ENCODE results near the gene TIMP4.
A peak's percentile ranks its signal among the peaks of the same experiment; 100 is the strongest.

TIMP4 gene

GRCh38 chr3:12147049-12147780 is 11.5 kb downstream of the TIMP4 start:
- DNase-seq (ENCODE audit: low read depth, low spot score): no peak

DNA sequence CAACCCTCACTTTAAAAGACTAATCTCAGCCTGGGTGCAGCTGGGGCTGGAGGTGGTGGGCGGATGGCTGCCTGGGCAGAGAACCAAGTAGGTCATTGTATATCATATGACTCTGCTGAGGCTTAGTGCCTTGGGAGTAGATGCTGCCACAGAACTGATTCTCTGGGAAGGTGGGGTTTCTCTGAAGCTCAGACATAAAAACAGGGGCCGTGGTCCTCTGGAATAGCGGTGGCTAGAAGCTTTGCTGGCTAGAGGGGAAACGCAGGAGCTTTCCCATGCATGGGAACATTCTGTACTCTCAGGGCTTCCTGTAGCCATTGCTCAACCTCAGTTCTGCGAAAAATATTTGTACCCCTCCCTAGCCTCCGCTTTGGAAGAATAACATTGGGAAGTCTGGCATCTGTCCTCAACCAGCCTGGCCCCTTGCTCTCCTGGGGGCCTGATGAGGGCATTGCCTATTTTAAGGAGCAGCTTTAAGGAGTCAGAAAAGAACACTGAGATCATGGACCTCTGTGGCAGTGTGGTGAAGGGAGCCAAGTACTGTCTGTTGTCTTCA is 14.7 kb downstream of the TIMP4 start:
- peak; percentile 44 for DNase-seq (ENCODE audit: low read depth, low spot score)

DNA sequence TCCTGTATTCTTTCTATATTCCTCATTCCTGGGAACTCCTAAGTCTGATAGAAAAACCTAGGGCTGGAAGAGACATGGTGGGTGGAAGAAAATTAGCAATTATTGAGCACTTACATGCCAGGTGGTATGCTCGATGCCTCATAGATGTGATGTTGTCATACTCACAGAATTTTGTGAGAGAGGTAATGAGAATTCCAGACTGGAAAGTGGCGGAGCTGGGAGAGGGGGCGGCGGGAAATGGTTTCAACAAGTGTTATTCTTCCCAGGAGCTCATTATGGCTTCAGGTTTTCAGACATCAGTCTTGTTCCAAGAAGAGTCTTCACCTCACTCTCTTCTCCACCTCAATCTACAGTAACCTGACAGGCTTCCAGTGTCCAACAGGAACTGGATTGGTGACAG is 16.2 kb downstream of the TIMP4 start:
- no peak for DNase-seq (ENCODE audit: low read depth, low spot score)

- DNase-seq (ENCODE audit: low read depth, low spot score): no peak
Observed at GRCh38 chr3:12141350-12141749, 17.4 kb downstream of the TIMP4 start.

DNA sequence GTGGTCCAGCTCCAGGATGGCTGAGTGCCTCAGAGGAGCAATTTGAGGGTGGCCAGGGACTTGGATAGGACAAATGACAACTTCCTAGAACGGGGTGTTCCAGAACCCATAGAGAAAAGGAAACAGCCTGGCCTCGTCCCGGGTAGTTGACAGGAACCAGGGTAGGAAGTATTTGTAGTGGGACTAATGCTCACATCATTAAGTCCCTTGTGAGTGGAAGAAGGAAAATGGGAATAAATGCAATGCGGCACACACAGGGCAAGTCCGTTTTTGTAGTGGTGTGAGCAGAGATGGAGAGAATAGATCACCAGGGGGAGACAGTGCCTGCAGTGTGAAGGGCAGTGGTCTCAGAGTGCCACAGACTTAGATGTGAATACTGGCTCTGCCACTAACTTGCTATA is 19.6 kb downstream of the TIMP4 start:
- peak; percentile 79 for DNase-seq (ENCODE audit: low read depth, low spot score)

DNA sequence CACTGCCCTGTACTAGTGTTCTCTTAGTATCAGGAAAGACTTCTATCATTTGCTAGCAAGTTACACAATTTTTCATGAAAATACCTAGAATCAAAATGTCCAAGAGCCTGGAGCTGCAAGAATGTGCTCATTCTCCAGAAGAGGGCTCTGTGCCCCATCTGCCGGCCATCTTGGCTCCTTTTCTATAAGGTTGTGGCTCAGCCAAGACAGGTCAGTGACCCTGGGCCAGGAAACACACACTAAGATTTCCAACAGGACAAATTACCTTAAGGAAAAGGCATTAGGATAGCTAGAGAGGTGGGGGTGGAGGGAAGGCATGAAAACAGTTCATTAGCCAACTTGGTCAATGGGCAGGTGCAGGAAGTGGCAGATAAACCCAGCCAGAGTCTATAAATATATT is 20.7 kb downstream of the TIMP4 start:
- DNase-seq (ENCODE audit: low read depth, low spot score): peak; percentile 34

GRCh38 chr3:12136371-12136770 is 22.3 kb downstream of the TIMP4 start:
- no peak for DNase-seq (ENCODE audit: low read depth, low spot score)

DNA sequence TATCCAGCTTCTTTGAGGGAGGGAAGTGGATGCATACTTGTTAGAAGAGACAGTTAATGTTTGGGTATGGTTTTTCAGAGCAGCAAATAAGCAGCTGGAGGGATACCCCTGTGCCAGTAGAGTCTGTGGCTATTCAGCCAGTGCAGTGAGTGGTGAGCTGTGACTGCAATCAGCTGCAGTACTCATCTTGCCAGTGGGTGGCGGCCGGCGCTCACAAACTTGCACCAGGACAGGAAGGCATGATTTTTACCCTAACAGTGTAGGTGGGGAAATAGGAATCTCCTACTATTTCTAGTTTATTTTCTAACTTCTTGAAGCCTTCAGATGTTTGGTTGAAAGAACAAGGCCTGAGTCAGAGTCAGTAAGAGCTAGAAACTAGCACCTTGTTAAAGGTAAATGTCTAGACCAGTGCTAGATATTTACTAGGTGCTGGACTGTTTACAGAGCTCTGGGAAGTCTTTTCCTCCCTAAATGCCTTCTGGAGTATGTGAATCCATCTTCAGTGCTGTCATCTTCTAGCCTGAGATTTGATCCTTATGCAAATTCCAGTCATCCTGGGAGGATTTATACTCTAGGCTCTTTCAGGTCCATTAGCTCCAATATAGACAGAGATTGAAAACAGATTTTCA is 23.6 kb downstream of the TIMP4 start:
- peak; percentile 84 for DNase-seq (ENCODE audit: low read depth, low spot score)

DNA sequence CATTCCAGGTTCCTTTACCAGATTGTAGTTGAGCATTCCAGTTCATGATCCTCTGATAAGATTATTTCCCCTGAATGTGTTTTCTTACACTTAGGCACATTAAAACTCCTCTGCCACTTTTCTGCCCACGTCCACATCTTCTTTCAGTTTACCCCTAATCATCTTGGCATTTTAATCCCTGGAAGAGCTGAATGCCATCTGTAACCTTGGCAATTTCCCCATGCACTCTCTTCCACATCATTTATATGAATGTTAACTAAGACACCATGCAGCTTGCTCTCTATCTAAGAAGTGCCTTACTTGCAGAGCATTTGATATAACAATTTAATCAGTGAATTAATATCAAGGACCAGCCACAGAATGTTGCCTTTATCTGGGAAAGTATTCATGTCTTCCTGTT is 25.8 kb downstream of the TIMP4 start:
- no peak for DNase-seq (ENCODE audit: low read depth, low spot score)

DNA sequence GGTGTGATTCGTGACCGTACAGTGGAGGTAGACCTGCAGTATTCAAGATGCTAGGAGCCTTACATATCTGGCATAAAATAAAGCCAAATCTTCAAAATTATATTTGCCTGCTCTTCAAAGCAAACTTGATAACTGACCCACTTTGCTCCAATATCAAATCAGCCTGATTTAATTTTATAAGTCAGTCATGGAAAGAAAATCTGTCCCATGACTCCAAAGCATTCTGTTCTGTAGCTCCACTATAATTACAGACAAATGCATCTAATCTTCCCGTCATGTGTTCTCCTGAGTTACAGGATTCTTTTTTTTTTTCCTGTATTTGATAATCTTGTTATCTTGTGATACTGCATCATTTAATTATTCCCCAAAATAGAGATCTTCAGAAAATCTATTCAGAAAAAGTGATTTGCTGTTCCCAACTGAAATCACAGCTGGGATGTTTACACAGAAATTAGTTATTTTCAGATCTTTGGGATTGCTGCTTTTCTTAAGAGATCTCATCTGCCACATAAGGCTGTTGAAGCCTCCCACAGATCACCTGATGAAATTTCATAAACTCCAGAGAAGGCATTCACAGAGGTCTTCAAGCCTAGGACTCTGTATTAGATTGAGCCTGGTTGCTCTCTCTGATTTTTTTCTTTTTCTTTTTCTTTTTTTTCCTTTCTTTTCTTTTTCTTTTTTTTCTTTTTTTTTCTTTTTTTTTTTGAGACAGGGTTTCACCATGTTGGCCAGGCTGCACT is 27.2 kb downstream of the TIMP4 start:
- DNase-seq (ENCODE audit: low read depth, low spot score): no peak

- no peak for DNase-seq (ENCODE audit: low read depth, low spot score)
Observed at GRCh38 chr3:12127391-12127790, 31.3 kb downstream of the TIMP4 start.

- DNase-seq (ENCODE audit: low read depth, low spot score): no peak
Observed at GRCh38 chr3:12125772-12126171, 32.9 kb downstream of the TIMP4 start.

GRCh38 chr3:12121466-12121865 is 37.2 kb downstream of the TIMP4 start:
- no peak for DNase-seq (ENCODE audit: low read depth, low spot score)

DNA sequence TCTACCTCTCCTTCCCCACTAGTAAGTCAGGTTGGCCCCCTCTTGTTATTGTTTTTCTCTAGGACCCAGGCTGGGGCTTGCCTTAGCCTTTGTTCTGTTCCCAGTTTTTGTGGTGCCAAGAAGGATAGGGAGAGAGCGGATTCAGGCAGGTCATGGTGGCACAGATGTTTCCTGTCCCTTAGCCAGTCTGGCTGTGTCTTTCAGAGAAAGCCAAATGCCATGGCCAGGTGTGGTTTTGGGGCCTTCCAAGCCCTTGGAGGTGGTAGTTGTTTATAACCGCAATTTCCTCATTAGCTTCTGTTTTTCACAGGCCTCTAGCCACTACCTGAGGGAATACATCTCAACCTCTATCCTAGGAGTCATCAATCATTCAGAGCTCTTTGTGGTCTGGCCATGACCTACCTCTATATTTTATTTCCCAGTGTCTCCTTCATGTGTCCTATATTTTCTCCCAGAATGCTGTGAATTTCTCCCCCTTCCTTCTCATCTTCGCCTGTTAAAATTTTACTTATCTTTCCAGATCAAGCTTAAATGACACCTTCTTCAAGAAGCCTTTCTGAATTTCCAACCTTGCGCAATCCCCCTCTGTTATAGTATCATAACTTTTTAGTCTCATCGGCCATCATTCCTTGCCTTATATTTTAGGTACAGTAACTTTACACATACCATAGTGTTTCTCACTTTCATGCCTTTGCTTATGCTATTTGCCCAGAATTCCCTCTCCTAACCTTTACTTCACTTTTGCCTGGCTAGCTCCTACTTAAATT is 38.2 kb downstream of the TIMP4 start:
- DNase-seq (ENCODE audit: low read depth, low spot score): no peak

DNA sequence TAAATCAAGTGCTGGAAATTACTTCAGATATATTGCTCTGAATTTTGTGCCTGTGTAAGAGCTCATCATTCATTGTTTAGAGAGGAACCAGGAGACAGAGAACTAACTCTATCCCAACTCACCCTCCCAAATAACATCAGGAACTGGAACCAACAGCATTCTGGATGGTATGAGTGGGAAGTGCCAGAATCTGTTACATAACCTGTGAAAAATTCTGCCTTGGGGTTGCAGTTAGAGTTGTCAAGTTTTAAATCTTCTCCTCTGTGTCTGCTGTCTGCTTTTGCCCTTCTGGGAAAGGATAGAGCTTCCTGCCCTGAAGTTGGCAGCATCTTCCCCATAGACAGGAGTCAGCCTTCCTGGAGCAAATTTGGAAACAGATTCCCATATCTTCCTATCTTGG is 41.2 kb downstream of the TIMP4 start:
- DNase-seq (ENCODE audit: low read depth, low spot score): no peak

- DNase-seq (ENCODE audit: low read depth, low spot score): no peak
Observed at GRCh38 chr3:12116870-12117269, 41.8 kb downstream of the TIMP4 start.

- no peak for DNase-seq (ENCODE audit: low read depth, low spot score)
Observed at GRCh38 chr3:12115849-12116248, 42.9 kb downstream of the TIMP4 start.

DNA sequence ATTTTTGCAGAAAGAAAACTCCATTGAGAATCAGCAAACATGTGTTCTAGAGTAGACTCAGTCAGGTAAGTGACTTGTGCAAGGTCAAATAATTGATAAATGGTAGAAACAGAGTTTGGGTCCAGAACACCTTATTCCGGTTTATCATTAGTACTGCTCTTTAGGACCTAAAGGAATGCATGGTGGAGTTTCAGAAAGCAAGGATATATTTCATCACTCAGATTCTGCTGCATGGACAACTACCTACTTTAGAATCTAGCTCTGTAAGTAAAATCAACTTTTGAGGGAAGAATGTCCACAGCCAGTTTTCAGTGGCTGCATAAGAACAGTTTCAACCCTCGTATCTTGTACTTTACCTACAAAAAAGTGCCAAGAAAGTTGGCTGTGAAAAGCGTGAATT is 43.6 kb downstream of the TIMP4 start:
- no peak for DNase-seq (ENCODE audit: low read depth, low spot score)

- no peak for DNase-seq (ENCODE audit: low read depth, low spot score)
Observed at GRCh38 chr3:12114251-12114650, 44.5 kb downstream of the TIMP4 start.

DNA sequence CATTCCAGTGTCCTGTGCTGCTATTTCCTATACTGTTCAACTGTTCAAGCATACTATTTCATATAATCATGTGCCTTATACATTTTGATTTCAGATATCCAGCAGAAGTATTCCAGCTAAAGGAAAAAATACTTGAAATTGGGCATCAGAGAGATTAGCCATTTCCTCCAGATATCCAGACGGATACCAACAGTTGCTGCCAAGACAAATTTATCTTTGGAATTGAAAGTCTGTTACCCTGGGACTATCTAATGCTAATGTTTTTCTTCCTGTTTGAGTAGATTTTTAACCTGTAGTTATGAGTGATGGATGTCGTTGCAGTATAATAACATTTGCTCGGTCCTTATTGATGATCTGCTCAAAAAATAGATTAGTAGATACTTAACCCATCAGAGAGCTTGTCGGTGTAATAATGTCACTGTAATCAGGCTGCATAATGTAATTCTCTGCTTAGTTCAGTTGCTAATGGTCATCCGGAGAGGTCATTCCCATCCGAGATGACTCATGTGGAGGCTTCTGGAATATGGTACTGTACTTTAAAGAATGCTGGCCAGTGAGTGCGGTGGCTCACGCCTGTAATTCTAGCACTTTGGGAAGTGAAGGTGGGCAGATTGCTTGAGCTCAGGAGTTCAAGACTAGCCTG is 51.5 kb downstream of the TIMP4 start:
- DNase-seq (ENCODE audit: low read depth, low spot score): no peak
